ENCODE data around the gene EXOC6B.

EXOC6B gene

GRCh38 chr2:72674982-72675915, 150.6 kb downstream of the EXOC6B start:
- TF ChIP-seq TAF1 (IDR thresholded peaks at IDR 0.05; ENCODE audit: low read depth), result no peak
- TF ChIP-seq YY1 (IDR thresholded peaks at IDR 0.05; ENCODE audit: low read depth), result no peak
- no peak for TF ChIP-seq CREB1 (IDR thresholded peaks at IDR 0.05; ENCODE audit: low read depth)
- no peak for TF ChIP-seq MAX (IDR thresholded peaks at IDR 0.05)
- no peak for TF ChIP-seq EP300 (IDR thresholded peaks at IDR 0.05; ENCODE audit: borderline replicate concordance)
- TF ChIP-seq CEBPB (IDR thresholded peaks at IDR 0.05), result no peak
- TF ChIP-seq FOXM1 (IDR thresholded peaks at IDR 0.05; ENCODE audit: borderline replicate concordance, low read depth), result no peak
- no peak for TF ChIP-seq TEAD4 (IDR thresholded peaks at IDR 0.05)
- TF ChIP-seq NFIC (IDR thresholded peaks at IDR 0.05), result no peak
- no peak for TF ChIP-seq REST (IDR thresholded peaks at IDR 0.05; ENCODE audit: low read depth)
- TF ChIP-seq EGR1 (IDR thresholded peaks at IDR 0.05), result no peak

GRCh38 chr2:72673279-72673678, 152.6 kb downstream of the EXOC6B start:
- TF ChIP-seq RAD21 (IDR thresholded peaks at IDR 0.05; ENCODE audit: low read depth), result no peak
- no peak for TF ChIP-seq CREB1 (IDR thresholded peaks at IDR 0.05; ENCODE audit: low read depth)
- no peak for TF ChIP-seq TCF12 (IDR thresholded peaks at IDR 0.05; ENCODE audit: low read depth)
- TF ChIP-seq USF1 (IDR thresholded peaks at IDR 0.05), result no peak
- no peak for TF ChIP-seq REST (IDR thresholded peaks at IDR 0.05; ENCODE audit: low read depth)
- no peak for TF ChIP-seq FOXM1 (IDR thresholded peaks at IDR 0.05; ENCODE audit: borderline replicate concordance, low read depth)
- TF ChIP-seq TAF1 (IDR thresholded peaks at IDR 0.05; ENCODE audit: low read depth), result no peak
- TF ChIP-seq EP300 (IDR thresholded peaks at IDR 0.05; ENCODE audit: borderline replicate concordance), result no peak

GRCh38 chr2:72669121-72669520, 156.7 kb downstream of the EXOC6B start:
- TF ChIP-seq YY1 (IDR thresholded peaks at IDR 0.05; ENCODE audit: low read depth) (no peak), TCF12 (IDR thresholded peaks at IDR 0.05; ENCODE audit: low read depth) (no peak), TEAD4 (IDR thresholded peaks at IDR 0.05) (no peak)

- no peak for TF ChIP-seq RAD21 (IDR thresholded peaks at IDR 0.05; ENCODE audit: low read depth)
Measured at GRCh38 chr2:72668647-72669046, 157.2 kb downstream of the EXOC6B start.

- TF ChIP-seq YY1 (IDR thresholded peaks at IDR 0.05; ENCODE audit: low read depth), result no peak
Measured at GRCh38 chr2:72665448-72665847, 160.4 kb downstream of the EXOC6B start.

GRCh38 chr2:72661985-72662384, 163.8 kb downstream of the EXOC6B start:
- TF ChIP-seq CREB1 (IDR thresholded peaks at IDR 0.05; ENCODE audit: low read depth) (no peak), TCF12 (IDR thresholded peaks at IDR 0.05; ENCODE audit: low read depth) (no peak), MAX (IDR thresholded peaks at IDR 0.05) (no peak)

- no peak for TF ChIP-seq REST (IDR thresholded peaks at IDR 0.05; ENCODE audit: low read depth)
- no peak for TF ChIP-seq RAD21 (IDR thresholded peaks at IDR 0.05; ENCODE audit: low read depth)
- no peak for TF ChIP-seq NFIC (IDR thresholded peaks at IDR 0.05)
- no peak for TF ChIP-seq MAX (IDR thresholded peaks at IDR 0.05)
- no peak for TF ChIP-seq EGR1 (IDR thresholded peaks at IDR 0.05)
- no peak for TF ChIP-seq ZBTB7A (IDR thresholded peaks at IDR 0.05; ENCODE audit: low read depth)
- no peak for TF ChIP-seq TCF12 (IDR thresholded peaks at IDR 0.05; ENCODE audit: low read depth)
- TF ChIP-seq YY1 (IDR thresholded peaks at IDR 0.05; ENCODE audit: low read depth), result no peak
- no peak for TF ChIP-seq TAF1 (IDR thresholded peaks at IDR 0.05; ENCODE audit: low read depth)
- TF ChIP-seq USF1 (IDR thresholded peaks at IDR 0.05), result no peak
- no peak for TF ChIP-seq CREB1 (IDR thresholded peaks at IDR 0.05; ENCODE audit: low read depth)
- TF ChIP-seq EP300 (IDR thresholded peaks at IDR 0.05; ENCODE audit: borderline replicate concordance), result no peak
- no peak for TF ChIP-seq TEAD4 (IDR thresholded peaks at IDR 0.05)
- no peak for TF ChIP-seq FOXM1 (IDR thresholded peaks at IDR 0.05; ENCODE audit: borderline replicate concordance, low read depth)
- TF ChIP-seq CEBPB (IDR thresholded peaks at IDR 0.05), result no peak
Measured at GRCh38 chr2:72649810-72650209, 176.0 kb downstream of the EXOC6B start.
